Right ventricle myocardium inferior (tissue), 1 donor: ENCODE results near the gene RUSC1. TPM values are rescaled to one million over a fixed set of nuclear protein-coding genes. Genes with fewer than 3 reads are reported as not detected.

Experiments
- ATAC-seq: fragments of 200-7000 bp; cut with Tn5 transposase; one replicate; pipeline ENCODE4 v1.9.1; 2020; ENCODE audit warnings: mild to moderate bottlenecking, moderate library complexity
- DNase-seq: peaks from one replicate; pipeline ENCODE4 v3.0.0; 2021; ENCODE audit errors: missing footprints
- intact Hi-C: fragments of 100-400 bp; cut with DNase I; formaldehyde crosslinking; loops from one replicate; pipeline ENCODE4 v1.11.0; 2022
- microRNA-seq: library from miRNA; unstranded; fragments of <30 nt; microRNA quantifications from one replicate; pipeline ENCODE4 v1.2.0, GENCODE V29; 2020
- total RNA-seq: library from RNA; stranded (reverse); fragmentation: NEBNext Ultra II Directional; extraction: Animal tissue kit (Norgen Biotek cat#: 25700); gene quantifications from one replicate; pipeline ENCODE4 v1.2.1, GENCODE V29; 2021
- donor health status: DM: no; HTN: yes; CAD: no; lungs with severe emphysema.

Gene RUSC1
- total RNA-seq, 1 donor from 2014 or later = 24.3 TPM

DNA sequence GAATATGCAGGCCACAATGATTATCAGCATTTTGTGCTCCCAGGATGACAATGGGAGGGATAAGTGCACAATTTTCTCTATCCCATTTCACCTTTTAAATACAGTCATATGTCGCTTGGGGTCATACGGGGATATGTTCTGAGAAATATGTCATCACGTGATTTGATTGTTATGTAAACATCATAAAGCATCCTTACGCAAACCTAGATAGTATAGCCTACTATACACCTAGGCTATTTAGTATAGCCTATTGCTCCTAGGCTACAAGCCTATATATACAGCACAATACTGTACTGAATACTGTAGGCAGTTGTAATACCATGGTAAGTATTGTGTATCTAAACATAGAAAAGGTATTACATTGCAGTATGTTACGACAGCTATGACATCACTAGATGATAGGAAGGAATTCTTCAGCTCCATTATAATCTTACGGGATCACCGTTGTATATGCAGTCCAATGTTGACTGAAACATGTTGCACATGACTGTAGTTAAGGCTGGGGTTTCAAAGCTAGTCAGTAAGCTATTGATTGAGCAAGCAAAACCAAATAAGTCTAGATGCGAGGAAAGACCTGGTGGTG lies 18.9 kb downstream of the RUSC1 start:
- DNase-seq (no peak), ATAC-seq (no peak)
- intact Hi-C loops = no loop called here

DNA sequence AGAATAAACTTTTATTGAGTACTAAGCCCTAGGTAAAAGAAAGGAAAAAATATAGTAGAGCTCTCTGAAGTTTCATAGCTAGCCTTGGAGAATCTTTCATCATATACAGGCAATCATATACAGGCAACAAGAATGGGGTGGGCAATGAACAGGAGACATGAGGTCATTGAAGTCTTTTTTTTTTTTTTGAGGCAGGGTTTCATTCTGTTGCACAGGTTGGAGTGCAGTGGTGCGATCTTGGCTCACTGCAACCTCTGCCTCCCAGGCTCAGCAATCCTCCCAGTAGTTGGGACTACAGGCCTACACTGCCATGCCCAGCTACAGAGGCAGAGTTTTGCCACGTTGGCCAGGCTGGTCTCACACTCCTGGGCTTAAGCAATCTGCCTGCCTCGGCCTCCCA lies 22.1 kb downstream of the RUSC1 start:
- intact Hi-C loops = no loop called here
- ATAC-seq = no peak
- DNase-seq = no peak

- DNase-seq (no peak), ATAC-seq (no peak)
- intact Hi-C loops = no loop called here
Measured at GRCh38 chr1:155352631-155353030, 31.9 kb downstream of the RUSC1 start.

GRCh38 chr1:155360051-155360450 lies 39.4 kb downstream of the RUSC1 start:
- intact Hi-C loops = no loop called here
- ATAC-seq (no peak), DNase-seq (no peak)

DNA sequence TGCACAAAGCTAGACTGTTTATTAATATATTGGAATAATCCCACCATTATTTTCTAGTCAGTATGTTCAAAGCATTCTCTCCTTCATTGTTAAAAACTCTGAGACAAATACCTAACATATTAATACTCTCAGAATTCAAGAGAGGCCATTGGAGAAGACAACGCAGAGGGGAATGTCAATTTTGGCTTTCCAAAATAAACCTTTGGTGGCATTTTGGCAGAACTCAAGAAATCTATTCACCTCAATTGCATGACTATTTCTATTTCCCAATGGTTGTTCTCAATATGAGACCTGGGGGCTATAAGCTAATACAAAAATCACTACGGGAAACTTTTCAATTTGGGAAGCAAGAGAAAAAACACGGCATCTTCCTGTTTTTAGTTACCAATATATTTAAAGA lies 58.5 kb downstream of the RUSC1 start:
- peak; percentile 21 for ATAC-seq
- no peak for DNase-seq
- intact Hi-C loops = no loop called here

GRCh38 chr1:155379631-155380090 lies 59.0 kb downstream of the RUSC1 start:
- DNase-seq (no peak), ATAC-seq (peak; percentile 85)
- intact Hi-C loops = loop anchor here (10.0 kb wide), 1 partner anchor 185 kb away; the partner anchor contains the start of gene ASH1L

Small RNAs within 50 kb of the gene (microRNA-seq; reads per million reads assigned to microRNA genes)
- gene MIR555 = not detected

Other genes with a start within 250 kb of the RUSC1 start
- 1.1 TPM for gene EFNA3, start 242.1 kb upstream of the RUSC1 start, total RNA-seq
- gene EFNA1, start 193.0 kb upstream of the RUSC1 start, total RNA-seq = 43.9 TPM
- 9.3 TPM for gene SLC50A1, start 185.0 kb upstream of the RUSC1 start, total RNA-seq
- 55.7 TPM for gene DPM3, start 180.4 kb upstream of the RUSC1 start, total RNA-seq
- 118 TPM for gene KRTCAP2, start 147.6 kb upstream of the RUSC1 start, total RNA-seq
- 0.16 TPM for gene TRIM46, start 147.0 kb upstream of the RUSC1 start, total RNA-seq
- 5.7 TPM for gene THBS3, start 113.0 kb upstream of the RUSC1 start, total RNA-seq
- gene MTX1, start 112.2 kb upstream of the RUSC1 start, total RNA-seq = 16.5 TPM
- 14.5 TPM for gene ENTREP3, start 65.4 kb upstream of the RUSC1 start, total RNA-seq
- 55.4 TPM for gene SCAMP3, start 58.5 kb upstream of the RUSC1 start, total RNA-seq
- 20.9 TPM for gene CLK2, start 47.4 kb upstream of the RUSC1 start, total RNA-seq
- gene HCN3, start 43.4 kb upstream of the RUSC1 start, total RNA-seq = 1.8 TPM
- not detected for gene PKLR, start 19.5 kb upstream of the RUSC1 start, total RNA-seq
- gene FDPS, start 12.0 kb upstream of the RUSC1 start, total RNA-seq = 80.0 TPM
- gene ASH1L, start 241.9 kb downstream of the RUSC1 start, total RNA-seq = 40.3 TPM